HepG2 (cell line): ENCODE results near the gene RNF123. TPM values are rescaled to one million over a fixed set of nuclear protein-coding genes. Genes with fewer than 3 reads are reported as not detected.

ENCODE experiments used
- ATAD3A ChIP-seq: sonication (generic); formaldehyde crosslinking; IDR thresholded peaks from 2 replicates; pipeline ENCODE4 v1.4.0; 2020; ENCODE audit warnings: missing genetic modification reagents
- ATM ChIP-seq: fragments of 450-650 bp; IDR thresholded peaks from 2 replicates; pipeline ENCODE4 v1.7.1; 2017; ENCODE audit warnings: mild to moderate bottlenecking, borderline replicate concordance
- FIP1L1 ChIP-seq: fragments of 200-400 bp; formaldehyde crosslinking; IDR thresholded peaks from 2 replicates; pipeline ENCODE4 v1.6.1; 2018; ENCODE audit warnings: low read depth, mild to moderate bottlenecking, low read length, moderate library complexity, borderline replicate concordance; ENCODE audit not compliant: insufficient read depth
- JARID2 ChIP-seq: sonication (generic); formaldehyde crosslinking; IDR thresholded peaks from 2 replicates; pipeline ENCODE4 v1.8.1; 2023; ENCODE audit warnings: missing genetic modification reagents, inconsistent platforms; ENCODE audit not compliant: insufficient replicate concordance
- JUN ChIP-seq: sonication (generic); formaldehyde crosslinking; IDR thresholded peaks from 2 replicates; pipeline ENCODE4 v1.4.0; 2020; ENCODE audit warnings: mild to moderate bottlenecking, missing genetic modification reagents
- KDM2A ChIP-seq: sonication (generic); formaldehyde crosslinking; IDR thresholded peaks from 2 replicates; pipeline ENCODE4 v1.4.0; 2020; ENCODE audit warnings: low read depth, missing genetic modification reagents, borderline replicate concordance
- MAZ ChIP-seq, 2 experiments: sonication (generic) in 1 of 2; formaldehyde crosslinking in 1 of 2; IDR thresholded peaks; 2 replicates each; pipeline versions ENCODE4 v1.5.0 to v1.6.1; 2012 to 2020; ENCODE audit warnings: low read depth in 2 of 2, mild to moderate bottlenecking in 2 of 2, borderline replicate concordance in 1 of 2, improper control_type of control experiment in 1 of 2, low read length in 1 of 2, missing genetic modification reagents in 1 of 2, moderate library complexity in 1 of 2
- MXD3 ChIP-seq: IDR thresholded peaks from 2 replicates; pipeline ENCODE4 v1.6.1; 2016; ENCODE audit warnings: mild to moderate bottlenecking, missing biosample characterization, missing genetic modification reagents
- NFE2L2 ChIP-seq: fragments of 150-350 bp; IDR thresholded peaks from 2 replicates; pipeline ENCODE4 v1.6.1; 2014; ENCODE audit warnings: low read length
- NFKBIZ ChIP-seq: IDR thresholded peaks from 2 replicates; pipeline ENCODE4 v1.6.1; 2018; ENCODE audit warnings: missing genetic modification reagents, missing compliant biosample characterization
- NR2F6 ChIP-seq, 2 experiments: IDR thresholded peaks; 2 replicates each; pipeline ENCODE4 v1.6.1; 2016; ENCODE audit warnings: antibody characterized with exemption in 1 of 2, mild to moderate bottlenecking in 1 of 2
- PHB2 ChIP-seq: fragments of 450-650 bp; IDR thresholded peaks from 2 replicates; pipeline ENCODE4 v1.6.1; 2018; ENCODE audit not compliant: partially characterized antibody
- POLR2A ChIP-seq, 2 experiments: IDR thresholded peaks; 2 replicates each; pipeline ENCODE4 v1.6.1; 2011; ENCODE audit warnings: low read depth in 2 of 2, low read length in 2 of 2, mild to moderate bottlenecking in 1 of 2, moderate library complexity in 1 of 2; ENCODE audit not compliant: insufficient read depth in 1 of 2
- SNAI1 ChIP-seq: sonication (generic); formaldehyde crosslinking; IDR thresholded peaks from 2 replicates; pipeline ENCODE4 v1.5.0; 2020; ENCODE audit warnings: mild to moderate bottlenecking, missing genetic modification reagents, borderline replicate concordance
- SP5 ChIP-seq: IDR thresholded peaks from 2 replicates; pipeline ENCODE4 v1.6.1; 2016; ENCODE audit warnings: low read depth, borderline replicate concordance
- ZBTB20 ChIP-seq: sonication (generic); formaldehyde crosslinking; IDR thresholded peaks from 2 replicates; pipeline ENCODE4 v1.8.1; 2023; ENCODE audit warnings: missing genetic modification reagents, low read depth, mild to moderate bottlenecking, borderline replicate concordance
- ZNF17 ChIP-seq: sonication (generic); formaldehyde crosslinking; IDR thresholded peaks from 2 replicates; pipeline ENCODE4 v1.5.0; 2020; ENCODE audit warnings: mild to moderate bottlenecking, missing genetic modification reagents
- ZNF33A ChIP-seq: sonication (generic); formaldehyde crosslinking; IDR thresholded peaks from 2 replicates; pipeline ENCODE4 v1.5.1; 2020; ENCODE audit warnings: missing genetic modification reagents, mild to moderate bottlenecking, moderate library complexity, borderline replicate concordance
- ZNF879 ChIP-seq: sonication (generic); formaldehyde crosslinking; IDR thresholded peaks from 2 replicates; pipeline ENCODE4 v1.8.1; 2023; ENCODE audit warnings: missing genetic modification reagents
- ZSCAN29 ChIP-seq: sonication (generic); formaldehyde crosslinking; conservative IDR thresholded peaks from 2 replicates; pipeline ENCODE4 v1.4.0; 2020; ENCODE audit warnings: mild to moderate bottlenecking, missing genetic modification reagents
- polyA plus RNA-seq, 8 experiments: library from polyadenylated mRNA; depleted of rRNA in 3 of 8; stranded (reverse) in 7 of 8; unstranded in 1 of 8; fragments of >200 nt; fragmentation: Illumina TruSeq in 4 of 8; extraction: Trizol in 4 of 8; gene quantifications; 2 replicates each; pipeline versions ENCODE4 v1.2.1 to v1.2.3, GENCODE V29; 2011 to 2016; ENCODE audit warnings: low read depth in 4 of 8, missing spikeins in 1 of 8, mixed read lengths in 1 of 8; ENCODE audit not compliant: insufficient read depth in 1 of 8
- total RNA-seq, 5 experiments: library from RNA; depleted of rRNA; stranded (reverse); fragments of >200 nt; fragmentation: Illumina TruSeq; extraction: Trizol; gene quantifications; 2 replicates each; pipeline ENCODE4 v1.2.3, GENCODE V29; 2016; ENCODE audit warnings: low read depth in 1 of 5
- TF ChIP-seq, protein P1 (sequence below): sonication (generic); formaldehyde crosslinking; IDR thresholded peaks from 2 replicates; pipeline ENCODE4 v1.4.0; 2020; ENCODE audit warnings: missing genetic modification reagents; ENCODE audit errors: not compliant biosample characterization
- TF ChIP-seq, protein P2 (sequence below): sonication (generic); formaldehyde crosslinking; IDR thresholded peaks from 2 replicates; pipeline ENCODE4 v1.5.0; 2020; ENCODE audit warnings: mild to moderate bottlenecking, missing genetic modification reagents
- TF ChIP-seq, protein P3 (sequence below): sonication (generic); formaldehyde crosslinking; IDR thresholded peaks from 2 replicates; pipeline ENCODE4 v1.5.0; 2020; ENCODE audit warnings: mild to moderate bottlenecking, low read depth, missing genetic modification reagents, borderline replicate concordance
- TF ChIP-seq, protein P4 (sequence below): sonication (generic); formaldehyde crosslinking; IDR thresholded peaks from 2 replicates; pipeline ENCODE4 v1.4.0; 2020; ENCODE audit warnings: low read depth, missing genetic modification reagents

The RNF123 gene
- total and polyA plus RNA-seq, 2 of the 13 experiments (the other 11 are each of a cell fraction or from before 2014, with no cell fraction given) = 29.9 to 82.2 TPM

- TF ChIP-seq ZNF33A (CRISPR knock-in tag) (no peak), KDM2A (CRISPR knock-in tag) (no peak), JUN (CRISPR knock-in tag) (no peak), JARID2 (CRISPR knock-in tag) (no peak), ATM (no peak), PHB2 (no peak), ZNF879 (CRISPR knock-in tag) (no peak), FIP1L1 (no peak), MXD3 (CRISPR knock-in tag) (no peak), ZBTB20 (CRISPR knock-in tag) (no peak), NR2F6 (IDR thresholded peaks at IDR 0.05) (peak; percentile 65), NR2F6 (CRISPR knock-in tag; IDR thresholded peaks at IDR 0.05) (peak; percentile 60; the same call in 1 of the 2 replicates), MAZ (IDR thresholded peaks at IDR 0.05; ENCODE audit: borderline replicate concordance, low read depth, low read length) (peak; percentile 56; the same call in 1 of the 2 replicates), MAZ (CRISPR knock-in tag; IDR thresholded peaks at IDR 0.05; ENCODE audit: low read depth) (peak; percentile 36; the same call in 1 of the 2 replicates), ZSCAN29 (CRISPR knock-in tag) (no peak), NFE2L2 (no peak), ZNF17 (CRISPR knock-in tag) (no peak), NFKBIZ (CRISPR knock-in tag) (no peak), POLR2A (IDR thresholded peaks at IDR 0.05; ENCODE audit: insufficient read depth in 1 of 2, low read depth in 2 of 2, low read length in 2 of 2) (no peak), ATAD3A (CRISPR knock-in tag) (no peak), SP5 (CRISPR knock-in tag) (peak; percentile 81), SNAI1 (CRISPR knock-in tag) (no peak)
- TF ChIP-seq, protein P1, sequence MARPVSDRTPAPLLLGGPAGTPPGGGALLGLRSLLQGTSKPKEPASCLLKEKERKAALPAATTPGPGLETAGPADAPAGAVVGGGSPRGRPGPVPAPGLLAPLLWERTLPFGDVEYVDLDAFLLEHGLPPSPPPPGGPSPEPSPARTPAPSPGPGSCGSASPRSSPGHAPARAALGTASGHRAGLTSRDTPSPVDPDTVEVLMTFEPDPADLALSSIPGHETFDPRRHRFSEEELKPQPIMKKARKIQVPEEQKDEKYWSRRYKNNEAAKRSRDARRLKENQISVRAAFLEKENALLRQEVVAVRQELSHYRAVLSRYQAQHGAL (CRISPR knock-in tag) = no peak
- TF ChIP-seq, protein P2, sequence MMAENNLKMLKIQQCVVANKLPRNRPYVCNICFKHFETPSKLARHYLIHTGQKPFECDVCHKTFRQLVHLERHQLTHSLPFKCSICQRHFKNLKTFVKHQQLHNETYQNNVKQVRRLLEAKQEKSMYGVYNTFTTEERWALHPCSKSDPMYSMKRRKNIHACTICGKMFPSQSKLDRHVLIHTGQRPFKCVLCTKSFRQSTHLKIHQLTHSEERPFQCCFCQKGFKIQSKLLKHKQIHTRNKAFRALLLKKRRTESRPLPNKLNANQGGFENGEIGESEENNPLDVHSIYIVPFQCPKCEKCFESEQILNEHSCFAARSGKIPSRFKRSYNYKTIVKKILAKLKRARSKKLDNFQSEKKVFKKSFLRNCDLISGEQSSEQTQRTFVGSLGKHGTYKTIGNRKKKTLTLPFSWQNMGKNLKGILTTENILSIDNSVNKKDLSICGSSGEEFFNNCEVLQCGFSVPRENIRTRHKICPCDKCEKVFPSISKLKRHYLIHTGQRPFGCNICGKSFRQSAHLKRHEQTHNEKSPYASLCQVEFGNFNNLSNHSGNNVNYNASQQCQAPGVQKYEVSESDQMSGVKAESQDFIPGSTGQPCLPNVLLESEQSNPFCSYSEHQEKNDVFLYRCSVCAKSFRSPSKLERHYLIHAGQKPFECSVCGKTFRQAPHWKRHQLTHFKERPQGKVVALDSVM = no peak
- TF ChIP-seq, protein P3, sequence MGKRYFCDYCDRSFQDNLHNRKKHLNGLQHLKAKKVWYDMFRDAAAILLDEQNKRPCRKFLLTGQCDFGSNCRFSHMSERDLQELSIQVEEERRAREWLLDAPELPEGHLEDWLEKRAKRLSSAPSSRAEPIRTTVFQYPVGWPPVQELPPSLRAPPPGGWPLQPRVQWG (CRISPR knock-in tag) = no peak
- TF ChIP-seq, protein P4, sequence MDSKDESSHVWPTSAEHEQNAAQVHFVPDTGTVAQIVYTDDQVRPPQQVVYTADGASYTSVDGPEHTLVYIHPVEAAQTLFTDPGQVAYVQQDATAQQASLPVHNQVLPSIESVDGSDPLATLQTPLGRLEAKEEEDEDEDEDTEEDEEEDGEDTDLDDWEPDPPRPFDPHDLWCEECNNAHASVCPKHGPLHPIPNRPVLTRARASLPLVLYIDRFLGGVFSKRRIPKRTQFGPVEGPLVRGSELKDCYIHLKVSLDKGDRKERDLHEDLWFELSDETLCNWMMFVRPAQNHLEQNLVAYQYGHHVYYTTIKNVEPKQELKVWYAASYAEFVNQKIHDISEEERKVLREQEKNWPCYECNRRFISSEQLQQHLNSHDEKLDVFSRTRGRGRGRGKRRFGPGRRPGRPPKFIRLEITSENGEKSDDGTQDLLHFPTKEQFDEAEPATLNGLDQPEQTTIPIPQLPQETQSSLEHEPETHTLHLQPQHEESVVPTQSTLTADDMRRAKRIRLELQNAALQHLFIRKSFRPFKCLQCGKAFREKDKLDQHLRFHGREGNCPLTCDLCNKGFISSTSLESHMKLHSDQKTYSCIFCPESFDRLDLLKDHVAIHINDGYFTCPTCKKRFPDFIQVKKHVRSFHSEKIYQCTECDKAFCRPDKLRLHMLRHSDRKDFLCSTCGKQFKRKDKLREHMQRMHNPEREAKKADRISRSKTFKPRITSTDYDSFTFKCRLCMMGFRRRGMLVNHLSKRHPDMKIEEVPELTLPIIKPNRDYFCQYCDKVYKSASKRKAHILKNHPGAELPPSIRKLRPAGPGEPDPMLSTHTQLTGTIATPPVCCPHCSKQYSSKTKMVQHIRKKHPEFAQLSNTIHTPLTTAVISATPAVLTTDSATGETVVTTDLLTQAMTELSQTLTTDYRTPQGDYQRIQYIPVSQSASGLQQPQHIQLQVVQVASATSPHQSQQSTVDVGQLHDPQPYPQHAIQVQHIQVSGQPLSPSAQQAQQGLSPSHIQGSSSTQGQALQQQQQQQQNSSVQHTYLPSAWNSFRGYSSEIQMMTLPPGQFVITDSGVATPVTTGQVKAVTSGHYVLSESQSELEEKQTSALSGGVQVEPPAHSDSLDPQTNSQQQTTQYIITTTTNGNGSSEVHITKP (CRISPR knock-in tag) = no peak
These were observed 22.8 kb upstream of the RNF123 start (continued) for GRCh38 chr3:49666592-49666991.
